Right lobe of liver (tissue), 4 donors: ENCODE results near the gene MBP.

Experiments used
- POLR2A ChIP-seq: fragments of 450-650 bp; IDR thresholded peaks from one replicate; pipeline ENCODE4 v1.6.1; 2017; ENCODE audit warnings: antibody characterized with exemption, mild to moderate bottlenecking
- TF ChIP-seq, protein P1 (sequence below), 4 donors: fragments of 200-600 bp in 3 of 4; fragments of 450-650 bp in 1 of 4; IDR thresholded peaks; one replicate each; pipeline versions ENCODE4 v1.5.1 to v1.8.0; 2016 to 2022; ENCODE audit warnings: antibody characterized with exemption in 4 of 4, mild to moderate bottlenecking in 2 of 4
- donor health status: DM: no; HTN: no; CAD: no.
- donor health status: DM: no; HTN: no; CAD: no.
- donor health status: DM: no; HTN: yes; CAD: no.

DNA sequence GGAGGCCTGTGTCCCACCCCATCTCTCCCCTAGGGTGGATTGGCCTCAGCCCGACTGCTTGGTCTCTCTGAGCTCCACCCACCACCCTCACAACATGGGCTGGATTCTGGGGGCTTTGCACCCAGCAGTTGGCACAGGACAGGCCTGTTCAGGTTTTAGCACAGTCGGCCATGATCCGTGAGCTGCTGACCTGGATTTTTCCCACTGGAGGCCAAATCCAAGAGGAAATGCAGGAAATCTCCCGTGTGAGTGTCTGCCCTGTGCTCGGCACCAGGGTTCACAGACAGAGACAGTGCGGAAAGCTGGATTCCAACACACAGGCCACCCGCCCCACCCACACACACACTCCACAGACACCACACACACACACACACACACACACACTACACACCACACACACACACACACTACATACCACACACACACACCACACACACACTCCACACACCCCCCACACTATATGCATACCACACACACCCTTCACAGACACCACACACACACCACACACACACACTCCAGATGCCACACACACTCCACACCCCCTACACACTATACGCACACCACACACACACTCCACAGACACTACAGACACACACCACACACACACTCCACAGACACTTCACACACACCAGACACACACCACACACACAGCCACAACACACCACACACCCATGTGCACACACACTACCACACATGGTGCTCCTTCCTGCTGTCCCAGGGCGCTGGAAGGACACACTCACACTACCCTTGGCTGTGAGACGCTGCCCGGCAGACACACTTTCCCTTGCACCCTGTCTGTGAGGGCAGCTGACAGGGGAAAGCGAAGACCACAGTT, 14.1 kb downstream of the MBP start:
- TF ChIP-seq, protein P1, sequence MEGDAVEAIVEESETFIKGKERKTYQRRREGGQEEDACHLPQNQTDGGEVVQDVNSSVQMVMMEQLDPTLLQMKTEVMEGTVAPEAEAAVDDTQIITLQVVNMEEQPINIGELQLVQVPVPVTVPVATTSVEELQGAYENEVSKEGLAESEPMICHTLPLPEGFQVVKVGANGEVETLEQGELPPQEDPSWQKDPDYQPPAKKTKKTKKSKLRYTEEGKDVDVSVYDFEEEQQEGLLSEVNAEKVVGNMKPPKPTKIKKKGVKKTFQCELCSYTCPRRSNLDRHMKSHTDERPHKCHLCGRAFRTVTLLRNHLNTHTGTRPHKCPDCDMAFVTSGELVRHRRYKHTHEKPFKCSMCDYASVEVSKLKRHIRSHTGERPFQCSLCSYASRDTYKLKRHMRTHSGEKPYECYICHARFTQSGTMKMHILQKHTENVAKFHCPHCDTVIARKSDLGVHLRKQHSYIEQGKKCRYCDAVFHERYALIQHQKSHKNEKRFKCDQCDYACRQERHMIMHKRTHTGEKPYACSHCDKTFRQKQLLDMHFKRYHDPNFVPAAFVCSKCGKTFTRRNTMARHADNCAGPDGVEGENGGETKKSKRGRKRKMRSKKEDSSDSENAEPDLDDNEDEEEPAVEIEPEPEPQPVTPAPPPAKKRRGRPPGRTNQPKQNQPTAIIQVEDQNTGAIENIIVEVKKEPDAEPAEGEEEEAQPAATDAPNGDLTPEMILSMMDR (IDR thresholded peaks at IDR 0.05): no peak
- TF ChIP-seq POLR2A: no peak
